ENCODE data around the gene GNB1. TPM values are rescaled to one million over a fixed set of nuclear protein-coding genes. Genes with fewer than 3 reads are reported as not detected.

Gene GNB1
- total RNA-seq, 4 donors from 2014 or later: 154 to 200 (median 174) TPM

DNA sequence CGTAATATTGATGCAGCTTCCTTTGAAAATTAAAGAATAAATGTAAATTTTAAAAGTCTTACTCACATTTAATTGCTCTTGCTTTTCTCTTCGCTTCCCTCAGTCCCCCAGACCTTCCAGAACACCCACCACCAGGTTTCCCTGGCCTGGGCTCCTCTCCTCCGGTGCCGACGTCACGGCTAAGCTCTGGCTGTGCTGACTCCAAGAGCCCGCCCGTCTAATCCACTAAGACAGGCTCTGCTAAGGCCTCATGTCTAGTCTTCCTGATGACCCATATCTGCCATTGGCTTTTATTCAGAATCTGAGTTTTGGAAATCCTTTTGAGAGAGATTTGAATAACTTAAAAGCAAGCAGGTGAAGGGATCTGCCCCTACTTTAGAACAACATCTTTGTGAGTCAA is 58.7 kb downstream of the GNB1 start:
- H3K9me3 ChIP-seq: no peaks in the 10 kb centered on the region
- DNase-seq: no peak
- H3K27me3 ChIP-seq: no peaks in the 10 kb centered on the region
- H3K4me3 ChIP-seq (replicated peaks in 1 of 3): no peak overlapping the region
- H3K4me1 ChIP-seq: peaks cover 8 to 28% of the 10 kb centered on the region in 2 donors
- TF ChIP-seq, protein P1, sequence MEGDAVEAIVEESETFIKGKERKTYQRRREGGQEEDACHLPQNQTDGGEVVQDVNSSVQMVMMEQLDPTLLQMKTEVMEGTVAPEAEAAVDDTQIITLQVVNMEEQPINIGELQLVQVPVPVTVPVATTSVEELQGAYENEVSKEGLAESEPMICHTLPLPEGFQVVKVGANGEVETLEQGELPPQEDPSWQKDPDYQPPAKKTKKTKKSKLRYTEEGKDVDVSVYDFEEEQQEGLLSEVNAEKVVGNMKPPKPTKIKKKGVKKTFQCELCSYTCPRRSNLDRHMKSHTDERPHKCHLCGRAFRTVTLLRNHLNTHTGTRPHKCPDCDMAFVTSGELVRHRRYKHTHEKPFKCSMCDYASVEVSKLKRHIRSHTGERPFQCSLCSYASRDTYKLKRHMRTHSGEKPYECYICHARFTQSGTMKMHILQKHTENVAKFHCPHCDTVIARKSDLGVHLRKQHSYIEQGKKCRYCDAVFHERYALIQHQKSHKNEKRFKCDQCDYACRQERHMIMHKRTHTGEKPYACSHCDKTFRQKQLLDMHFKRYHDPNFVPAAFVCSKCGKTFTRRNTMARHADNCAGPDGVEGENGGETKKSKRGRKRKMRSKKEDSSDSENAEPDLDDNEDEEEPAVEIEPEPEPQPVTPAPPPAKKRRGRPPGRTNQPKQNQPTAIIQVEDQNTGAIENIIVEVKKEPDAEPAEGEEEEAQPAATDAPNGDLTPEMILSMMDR (IDR thresholded peaks at IDR 0.05): no peak
- TF ChIP-seq POLR2A (IDR thresholded peaks at IDR 0.05): no peak
- no peaks in the 10 kb centered on the region for H3K36me3 ChIP-seq
- 79 to 88% methylated on average over 8 of the region's 8 CpGs for WGBS, 2 donors
- no peak overlapping the region for H3K27ac ChIP-seq
- intact Hi-C loops (cut with DNase I): loop anchor here (10.0 kb wide), 1 partner anchor 53 kb away; no protein-coding TSS in a partner anchor

DNA sequence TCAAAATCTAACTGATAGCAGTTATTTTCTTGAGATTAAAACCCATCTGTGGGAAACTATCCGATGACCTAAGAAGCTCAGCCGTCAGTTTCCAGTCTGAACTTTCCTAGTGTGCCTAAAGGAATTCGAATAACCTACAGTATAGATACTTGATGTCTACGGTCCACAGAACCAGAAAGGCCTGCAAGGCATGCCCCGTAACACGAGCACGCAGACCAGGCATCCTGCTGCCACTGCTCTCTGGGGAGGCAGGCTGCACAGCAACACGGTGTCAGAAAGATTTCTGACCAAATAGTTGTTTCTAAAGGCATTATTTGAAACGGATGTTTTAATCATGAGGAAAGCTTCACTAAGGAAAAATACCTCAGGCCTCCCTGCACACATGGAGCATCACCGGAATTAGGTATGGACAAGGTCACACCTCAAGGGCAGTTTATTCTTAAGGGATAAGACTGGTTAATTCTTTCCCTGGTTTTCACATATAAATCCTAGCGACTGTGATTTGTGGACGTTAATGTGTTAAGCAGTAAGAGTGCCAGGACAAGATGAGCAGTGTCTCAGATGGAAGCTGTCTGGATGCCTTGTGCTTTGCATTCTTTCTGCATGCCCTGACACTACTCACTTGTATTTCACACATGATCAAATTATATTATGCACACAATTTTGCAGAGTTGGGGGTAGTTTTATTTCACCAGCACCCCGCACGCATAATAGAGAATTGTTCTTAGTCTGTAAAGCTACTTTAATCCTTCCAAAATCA is 63.6 kb downstream of the GNB1 start:
- DNase-seq: no peak
- no peaks in the 10 kb centered on the region for H3K4me1 ChIP-seq
- H3K36me3 ChIP-seq: peaks cover 6 to 7% of the 10 kb centered on the region in 2 donors
- no peak overlapping the region for H3K27ac ChIP-seq
- H3K9me3 ChIP-seq: no peaks in the 10 kb centered on the region
- no peak for TF ChIP-seq POLR2A (IDR thresholded peaks at IDR 0.05)
- TF ChIP-seq, protein P1 (IDR thresholded peaks at IDR 0.05): no peak
- no peak overlapping the region for H3K4me3 ChIP-seq (replicated peaks in 1 of 3)
- 66 to 70% methylated on average over 14 of the region's 14 CpGs for WGBS, 2 donors
- H3K27me3 ChIP-seq: no peaks in the 10 kb centered on the region
- intact Hi-C loops (cut with DNase I): no loop called here

DNA sequence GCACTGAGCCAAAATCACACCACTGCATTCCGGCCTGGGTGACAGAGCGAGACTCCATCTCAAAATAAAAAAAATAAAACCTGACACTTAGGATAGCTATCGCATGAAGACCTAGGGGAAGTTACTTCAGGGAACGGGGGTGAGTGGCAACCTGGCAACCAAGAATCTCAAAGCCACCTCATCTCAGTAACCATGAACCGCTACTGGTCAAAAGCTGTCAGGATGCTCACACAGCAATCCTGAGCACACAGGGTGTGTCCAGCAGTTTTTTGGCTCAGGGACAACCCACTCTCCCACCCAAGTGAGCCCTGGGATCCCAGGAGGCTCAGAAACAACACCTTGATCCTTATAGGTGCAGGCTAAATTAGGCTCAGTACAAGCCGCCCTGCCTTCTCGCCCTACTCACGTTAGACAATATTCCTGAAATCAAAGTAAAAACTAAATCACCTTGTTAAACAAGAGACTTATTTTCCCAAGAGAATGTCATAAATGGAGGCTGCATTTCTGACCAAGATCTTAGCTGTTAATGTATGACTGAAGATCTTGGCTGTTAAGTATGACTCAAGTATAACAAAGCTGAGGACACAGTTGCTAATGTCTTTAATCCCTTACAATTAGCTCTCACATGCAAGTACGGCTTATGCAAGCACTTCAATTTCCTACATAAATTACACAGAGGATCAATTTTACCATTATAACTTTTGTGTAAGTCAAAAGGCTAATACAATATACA is 64.4 kb downstream of the GNB1 start:
- DNase-seq: no peak
- 89 to 91% methylated on average over 9 of the region's 9 CpGs for WGBS, 2 donors
- H3K4me1 ChIP-seq: no peaks in the 10 kb centered on the region
- H3K27ac ChIP-seq: no peak overlapping the region
- peaks cover 6 to 10% of the 10 kb centered on the region in 2 donors for H3K36me3 ChIP-seq
- no peak overlapping the region for H3K4me3 ChIP-seq (replicated peaks in 1 of 3)
- intact Hi-C loops (cut with DNase I): no loop called here
- H3K27me3 ChIP-seq: no peaks in the 10 kb centered on the region
- H3K9me3 ChIP-seq: no peaks in the 10 kb centered on the region
- TF ChIP-seq, protein P1 (IDR thresholded peaks at IDR 0.05): no peak
- TF ChIP-seq POLR2A (IDR thresholded peaks at IDR 0.05): no peak

DNA sequence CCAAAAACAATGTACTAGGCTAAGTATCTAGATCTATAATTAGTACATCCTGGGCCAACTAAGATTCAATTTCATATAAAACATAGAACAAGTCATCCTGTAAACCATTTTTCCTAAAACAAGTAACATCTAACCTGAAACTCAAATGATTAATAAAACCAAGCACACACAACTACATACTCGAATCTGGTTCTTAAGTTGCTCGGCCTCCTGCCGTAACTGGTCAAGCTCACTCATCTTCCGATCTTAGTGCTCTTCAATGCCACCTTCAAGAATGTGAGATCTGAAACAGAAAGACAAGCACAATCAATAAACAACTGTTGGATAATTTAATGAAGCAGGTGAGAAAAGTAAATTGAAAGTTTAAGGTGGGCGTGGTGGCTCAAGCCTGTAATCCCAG is 65.7 kb downstream of the GNB1 start:
- no peaks in the 10 kb centered on the region for H3K4me1 ChIP-seq
- H3K27me3 ChIP-seq: no peaks in the 10 kb centered on the region
- DNase-seq: no peak
- intact Hi-C loops (cut with DNase I): no loop called here
- 93 to 94% methylated on average over 5 of the region's 5 CpGs for WGBS, 2 donors
- no peaks in the 10 kb centered on the region for H3K9me3 ChIP-seq
- TF ChIP-seq, protein P1 (IDR thresholded peaks at IDR 0.05): no peak
- peaks cover 6 to 11% of the 10 kb centered on the region in 2 donors for H3K36me3 ChIP-seq
- H3K4me3 ChIP-seq (replicated peaks in 1 of 3): no peak overlapping the region
- no peak overlapping the region for H3K27ac ChIP-seq

DNA sequence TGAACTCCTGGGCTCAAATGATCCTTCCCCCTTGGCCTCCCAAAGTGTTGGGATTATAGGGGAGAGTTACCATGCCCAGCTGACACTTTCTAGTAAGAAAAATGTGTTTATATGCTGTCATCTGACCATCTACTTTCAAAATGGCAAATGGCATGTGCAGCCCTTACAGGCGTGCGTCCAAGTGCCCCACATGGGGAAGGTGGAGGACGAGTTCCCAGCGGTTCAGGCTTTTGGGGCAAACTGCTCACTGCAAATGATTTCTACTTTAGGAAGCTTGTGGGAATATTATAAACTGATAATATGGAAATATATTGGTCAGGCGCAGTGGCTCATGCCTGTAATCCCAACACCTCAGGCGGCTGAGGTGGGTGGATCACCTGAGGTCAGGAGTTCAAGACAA is 71.1 kb downstream of the GNB1 start:
- no peak overlapping the region for H3K4me3 ChIP-seq (replicated peaks in 1 of 3)
- peaks cover 13 to 18% of the 10 kb centered on the region in 2 donors for H3K36me3 ChIP-seq
- intact Hi-C loops (cut with DNase I): no loop called here
- H3K4me1 ChIP-seq: no peaks in the 10 kb centered on the region
- no peak overlapping the region for H3K27ac ChIP-seq
- H3K27me3 ChIP-seq: no peaks in the 10 kb centered on the region
- 98 to 99% methylated on average over 6 of the region's 6 CpGs for WGBS, 2 donors
- no peaks in the 10 kb centered on the region for H3K9me3 ChIP-seq
- TF ChIP-seq POLR2A (IDR thresholded peaks at IDR 0.05): no peak
- TF ChIP-seq, protein P1 (IDR thresholded peaks at IDR 0.05): no peak
- DNase-seq: no peak
